KOPT-K1 (cell line): ENCODE data around the gene TSSC4.

Source experiments
- H3K27ac ChIP-seq: fragments of 200-600 bp; sonication (generic); 2 replicates; pipeline ENCODE4 v1.5.1; 2016; ENCODE audit warnings: antibody characterized with exemption, mild to moderate bottlenecking, low read depth, low read length; ENCODE audit not compliant: poor library complexity, severe bottlenecking
- H3K36me3 ChIP-seq: fragments of 200-600 bp; sonication (generic); 2 replicates; pipeline ENCODE4 v1.5.1; 2017; ENCODE audit warnings: antibody characterized with exemption, mild to moderate bottlenecking, low read length, moderate library complexity; ENCODE audit not compliant: insufficient read depth
- H3K9me3 ChIP-seq: fragments of 200-600 bp; sonication (generic); 2 replicates; pipeline ENCODE4 v1.5.1; 2017; ENCODE audit warnings: antibody characterized with exemption, low read length, mild to moderate bottlenecking; ENCODE audit not compliant: insufficient read depth, poor library complexity, severe bottlenecking

Gene TSSC4

GRCh38 chr11:2398664-2399355, 1.7 kb upstream of the TSSC4 start:
- Histone ChIP-seq H3K27ac (peak overlapping the region; percentile 97), H3K36me3 (peaks cover 61% of the 10 kb centered on the region), H3K9me3 (no peaks in the 10 kb centered on the region)

DNA sequence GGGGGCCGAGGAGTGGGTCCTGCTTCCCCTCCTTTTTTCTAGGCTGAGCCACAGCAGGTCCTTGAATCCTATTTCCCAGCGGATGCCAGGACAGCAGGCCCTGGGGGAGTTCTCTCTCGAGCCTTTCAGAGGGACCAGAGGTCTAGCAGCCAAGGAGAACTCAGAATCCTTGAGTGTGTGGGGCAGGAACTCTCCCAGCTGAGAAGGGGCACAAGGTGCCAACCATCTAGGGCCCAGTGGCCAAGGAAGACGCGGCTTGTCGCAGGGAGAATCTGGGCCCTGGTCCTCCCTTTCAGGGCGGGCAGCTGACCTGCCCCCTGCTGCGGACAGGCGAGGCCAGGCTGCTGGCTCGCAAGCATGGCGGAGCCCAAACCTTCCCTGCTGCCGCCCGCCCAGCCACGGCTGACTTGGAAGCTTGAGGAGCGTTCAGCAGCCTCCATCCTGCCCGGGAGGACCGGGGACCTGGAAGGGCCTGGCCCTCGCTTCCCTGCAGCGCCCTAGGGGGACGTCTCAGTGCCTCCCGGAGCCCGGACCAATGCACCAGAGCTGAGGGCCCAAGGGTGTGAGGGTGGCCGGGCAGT, 972 bp upstream of the TSSC4 start:
- peak overlapping the region; percentile 97 for H3K27ac ChIP-seq
- H3K36me3 ChIP-seq, result peaks cover 57% of the 10 kb centered on the region
- H3K9me3 ChIP-seq, result no peaks in the 10 kb centered on the region

DNA sequence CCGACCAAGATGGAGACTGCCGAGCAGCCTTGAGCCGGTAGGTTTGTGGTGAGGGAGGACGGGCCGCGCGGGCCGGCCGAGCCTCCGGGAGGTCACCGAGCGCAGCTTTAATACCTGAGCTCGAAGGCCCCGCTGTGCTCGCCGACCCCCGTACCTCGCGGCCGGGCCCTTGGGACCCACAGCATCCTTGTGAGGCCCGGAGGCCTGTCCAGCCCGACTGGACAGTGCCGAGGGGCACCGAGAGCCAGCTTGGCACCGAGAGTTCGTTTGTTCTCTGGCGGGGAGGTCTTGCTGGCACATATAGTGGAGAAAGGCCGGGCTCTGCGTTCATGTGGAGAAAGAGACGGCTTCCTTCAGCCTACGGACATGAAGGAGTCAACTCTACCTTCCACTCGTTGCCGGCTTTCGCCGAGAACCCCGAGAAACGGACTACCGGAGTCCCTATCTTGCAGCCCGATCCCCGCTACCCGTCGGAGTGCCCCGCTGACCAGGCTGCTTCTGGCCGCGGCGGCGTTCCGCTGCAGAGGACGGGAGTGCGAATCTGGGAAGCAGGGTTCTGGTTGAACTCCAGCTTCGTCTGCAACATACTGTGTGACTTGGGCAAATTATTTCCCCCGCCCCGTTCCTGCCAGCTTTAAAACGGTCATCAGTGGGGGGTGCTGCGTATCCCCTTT, 349 bp downstream of the TSSC4 start:
- H3K9me3 ChIP-seq, result no peaks in the 10 kb centered on the region
- peaks cover 44% of the 10 kb centered on the region for H3K36me3 ChIP-seq
- H3K27ac ChIP-seq, result peak overlapping the region; percentile 81

GRCh38 chr11:2401436-2401984, 960 bp downstream of the TSSC4 start:
- H3K27ac ChIP-seq, result peak overlapping the region; percentile 81
- H3K36me3 ChIP-seq, result peaks cover 38% of the 10 kb centered on the region
- no peaks in the 10 kb centered on the region for H3K9me3 ChIP-seq

DNA sequence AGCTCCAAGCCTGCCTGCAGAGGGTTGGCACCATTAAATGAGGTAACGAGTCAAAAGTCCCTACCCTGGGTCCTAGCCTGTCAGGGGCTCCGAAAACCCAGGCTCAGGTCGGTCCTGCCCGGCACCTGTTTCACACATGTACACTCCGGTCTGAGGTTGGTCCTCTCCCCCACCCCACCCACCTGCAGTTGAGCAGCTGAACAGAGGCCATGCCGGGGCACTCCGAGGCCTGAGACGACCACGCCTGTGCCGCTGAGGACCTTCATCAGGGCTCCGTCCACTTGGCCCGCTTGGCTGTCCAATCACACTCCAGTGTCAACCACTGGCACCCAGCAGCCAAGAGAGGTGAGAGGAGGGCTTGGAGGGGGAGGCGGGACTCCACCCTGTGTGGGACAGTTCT, 1.6 kb downstream of the TSSC4 start:
- Histone ChIP-seq H3K27ac (no peak overlapping the region), H3K36me3 (peaks cover 32% of the 10 kb centered on the region), H3K9me3 (no peaks in the 10 kb centered on the region)

GRCh38 chr11:2402890-2403645, 2.5 kb downstream of the TSSC4 start:
- H3K36me3 ChIP-seq, result peaks cover 30% of the 10 kb centered on the region
- H3K9me3 ChIP-seq, result no peaks in the 10 kb centered on the region
- H3K27ac ChIP-seq, result no peak overlapping the region

DNA sequence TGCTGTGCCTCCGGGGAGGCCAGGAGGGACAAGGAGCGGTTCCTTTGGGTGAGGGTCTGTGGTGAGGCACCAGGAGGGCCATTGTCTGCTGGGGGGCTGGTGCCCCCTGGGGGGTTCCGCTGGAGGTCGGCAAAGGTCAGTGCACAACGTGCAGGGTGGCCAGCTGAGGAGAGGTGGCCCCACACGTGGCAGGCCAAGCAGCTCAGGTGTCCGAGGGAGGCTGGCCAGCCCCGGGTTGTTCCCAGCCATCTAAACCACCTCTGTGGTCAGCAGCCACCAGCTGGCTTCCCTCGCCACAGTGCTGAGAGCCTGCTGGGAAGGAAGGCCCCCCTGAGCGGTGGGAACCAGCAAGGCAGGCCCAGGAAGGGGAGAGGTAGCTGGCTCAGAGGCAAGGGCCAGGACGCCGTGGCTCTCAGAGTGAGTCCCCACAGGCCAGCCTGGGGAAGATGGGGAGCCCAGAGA, 4.2 kb downstream of the TSSC4 start:
- peaks cover 22% of the 10 kb centered on the region for H3K36me3 ChIP-seq
- H3K27ac ChIP-seq, result no peak overlapping the region
- no peaks in the 10 kb centered on the region for H3K9me3 ChIP-seq

GRCh38 chr11:2406451-2406850, 5.9 kb downstream of the TSSC4 start:
- H3K36me3 ChIP-seq, result peaks cover 22% of the 10 kb centered on the region
- H3K9me3 ChIP-seq, result no peaks in the 10 kb centered on the region
- no peak overlapping the region for H3K27ac ChIP-seq

DNA sequence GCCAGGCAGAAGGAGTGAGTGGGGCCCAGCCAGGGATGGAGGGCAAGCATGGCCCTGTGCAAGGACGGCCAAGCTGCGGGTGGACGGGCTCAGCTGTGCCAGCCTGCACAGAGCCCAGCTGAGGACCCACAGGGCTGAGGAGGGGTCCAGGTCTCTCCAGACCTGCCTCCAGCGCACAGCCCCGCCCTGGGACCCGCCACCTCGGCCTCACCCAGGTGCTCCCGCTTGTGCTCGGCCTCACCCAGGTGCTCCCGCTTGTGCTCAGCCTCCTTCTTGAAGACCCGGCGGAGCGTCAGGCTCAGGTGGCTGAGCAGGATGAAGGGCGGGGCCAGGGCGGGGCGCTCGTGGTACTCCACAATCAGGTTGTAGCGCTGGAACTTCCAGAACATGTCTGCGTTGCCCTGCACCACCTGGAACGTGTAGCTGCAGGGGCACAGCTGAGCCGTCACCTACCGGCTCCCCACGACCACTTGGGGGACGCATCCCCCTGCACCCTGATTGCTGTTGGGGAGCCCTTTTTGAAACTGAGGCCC, 6.4 kb downstream of the TSSC4 start:
- H3K36me3 ChIP-seq, result peaks cover 22% of the 10 kb centered on the region
- H3K27ac ChIP-seq, result no peak overlapping the region
- H3K9me3 ChIP-seq, result no peaks in the 10 kb centered on the region

GRCh38 chr11:2408671-2409070, 8.1 kb downstream of the TSSC4 start:
- Histone ChIP-seq H3K9me3 (no peaks in the 10 kb centered on the region), H3K27ac (no peak overlapping the region), H3K36me3 (peaks cover 6% of the 10 kb centered on the region)

- peaks cover 1% of the 10 kb centered on the region; the same call in 1 of the 2 replicates for H3K36me3 ChIP-seq
- H3K27ac ChIP-seq, result no peak overlapping the region
- H3K9me3 ChIP-seq, result no peaks in the 10 kb centered on the region
Measured at GRCh38 chr11:2409126-2409525, 8.6 kb downstream of the TSSC4 start.

DNA sequence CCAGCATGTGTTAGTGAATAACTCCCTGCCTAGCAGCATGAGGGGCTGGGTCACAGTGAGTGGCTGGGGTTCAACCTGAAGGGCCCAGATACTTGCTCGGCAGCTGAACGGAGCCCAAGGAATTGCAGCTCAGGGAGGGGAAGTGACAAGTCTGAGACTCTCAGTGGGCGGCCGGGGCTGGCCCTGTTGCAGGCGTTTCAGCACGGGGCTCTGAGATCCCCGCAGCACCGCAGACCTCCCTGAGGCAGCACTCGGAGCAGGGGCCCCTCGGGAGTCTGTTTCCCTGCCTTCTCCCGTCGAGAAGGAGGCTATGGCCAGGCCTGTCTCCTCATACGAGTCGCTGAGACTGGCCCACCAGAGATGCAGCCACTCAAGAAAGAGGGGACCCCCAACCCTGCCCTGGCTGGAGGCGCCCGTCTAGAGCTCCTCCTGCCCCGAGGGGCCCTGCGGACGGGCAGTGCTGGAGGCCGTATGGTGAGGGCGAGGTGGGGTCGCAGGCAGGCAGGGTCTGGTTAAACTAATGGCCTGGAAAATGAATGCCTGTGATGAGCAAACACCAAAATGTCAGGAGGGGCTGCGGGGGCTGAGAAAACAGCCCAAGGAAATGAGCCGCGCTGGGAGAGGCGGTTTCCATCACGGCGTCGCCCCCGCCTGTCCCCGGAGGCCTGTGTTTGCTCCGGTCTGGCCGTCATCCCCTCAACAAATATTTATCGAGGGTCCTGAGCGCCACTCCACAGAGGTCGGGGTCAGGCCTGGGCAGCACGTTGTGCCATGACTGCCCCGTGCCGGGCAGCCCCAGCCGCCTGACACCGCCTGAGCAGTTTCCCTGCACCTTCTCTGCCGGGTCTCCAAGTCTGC, 9.3 kb downstream of the TSSC4 start:
- no peaks in the 10 kb centered on the region for H3K36me3 ChIP-seq
- no peaks in the 10 kb centered on the region for H3K9me3 ChIP-seq
- H3K27ac ChIP-seq, result no peak overlapping the region

GRCh38 chr11:2410616-2411015, 10.1 kb downstream of the TSSC4 start:
- Histone ChIP-seq H3K9me3 (no peaks in the 10 kb centered on the region), H3K36me3 (no peaks in the 10 kb centered on the region), H3K27ac (no peak overlapping the region)
